Muscle of leg (tissue), 16 donors: Measurements from ENCODE around the gene PLA2G2F. TPM values are rescaled to one million over a fixed set of nuclear protein-coding genes. Genes with fewer than 3 reads are reported as not detected.
A peak's percentile ranks its signal among the peaks of the same experiment; 100 is the strongest.

Source experiments
- DNase-seq: peaks from one replicate; pipeline ENCODE4 v3.0.0; 2013
- H3K27ac ChIP-seq: one replicate; pipeline ENCODE4 v1.5.1; 2013; ENCODE audit warnings: mild to moderate bottlenecking, low read length, control low read depth
- H3K27me3 ChIP-seq: one replicate; pipeline ENCODE4 v1.6.1; 2013; ENCODE audit warnings: low read length; ENCODE audit not compliant: control insufficient read depth, insufficient read depth
- H3K36me3 ChIP-seq: one replicate; pipeline ENCODE4 v1.6.1; 2013; ENCODE audit warnings: low read length; ENCODE audit not compliant: control insufficient read depth, insufficient read depth
- H3K4me1 ChIP-seq: one replicate; pipeline ENCODE4 v1.6.1; 2013; ENCODE audit warnings: low read length; ENCODE audit not compliant: control insufficient read depth, insufficient read depth
- H3K4me3 ChIP-seq: one replicate; pipeline ENCODE4 v1.5.1; 2013; ENCODE audit warnings: low read length, control low read depth
- H3K9me3 ChIP-seq: replicated peaks from 2 replicates; pipeline ENCODE4 v1.6.1; 2013; ENCODE audit warnings: low read depth, low read length; ENCODE audit not compliant: control insufficient read depth
- WGBS: methylation state at CpG from one replicate; pipeline ENCODE4 v1.1.5; 2013; ENCODE audit warnings: missing lambda C conversion rate; ENCODE audit not compliant: insufficient coverage; 5-methylcytosine and 5-hydroxymethylcytosine counted together
- long read RNA-seq, 11 donors: transcript quantifications; one replicate each; lab custom pipeline, GENCODE V29; 2026
- polyA plus RNA-seq, 8 donors: library from polyadenylated mRNA; unstranded; fragments of 120-200 nt; gene quantifications; one replicate each; pipeline versions ENCODE4 v1.2.1 to v1.2.3, GENCODE V29; 2013; ENCODE audit warnings: inconsistent platforms in 1 of 8, low replicate concordance in 1 of 8; ENCODE audit not compliant: insufficient read length in 8 of 8, insufficient read depth in 1 of 8
- total RNA-seq: library from RNA; stranded (reverse); fragments of 120-200 nt; gene quantifications from one replicate; pipeline ENCODE4 v1.2.4, GENCODE V29; 2013

Gene PLA2G2F, protein sequence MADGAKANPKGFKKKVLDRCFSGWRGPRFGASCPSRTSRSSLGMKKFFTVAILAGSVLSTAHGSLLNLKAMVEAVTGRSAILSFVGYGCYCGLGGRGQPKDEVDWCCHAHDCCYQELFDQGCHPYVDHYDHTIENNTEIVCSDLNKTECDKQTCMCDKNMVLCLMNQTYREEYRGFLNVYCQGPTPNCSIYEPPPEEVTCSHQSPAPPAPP
- total RNA-seq, result not detected
- polyA plus RNA-seq, result not detected
- long read RNA-seq, donor 1, result 0 reads
- long read RNA-seq, donor 2, result 0 reads
- long read RNA-seq, donor 3, result 0 reads
- long read RNA-seq, donor 4, result 0 reads
- long read RNA-seq, donor 5, result 0 reads
- long read RNA-seq, donor 6, result 0 reads
- long read RNA-seq, donor 7, result 0 reads
- long read RNA-seq, donor 8, result 0 reads
- long read RNA-seq, donor 9, result 0 reads
- long read RNA-seq, donor 10, result 0 reads
- long read RNA-seq, donor 11, result 0 reads

DNA sequence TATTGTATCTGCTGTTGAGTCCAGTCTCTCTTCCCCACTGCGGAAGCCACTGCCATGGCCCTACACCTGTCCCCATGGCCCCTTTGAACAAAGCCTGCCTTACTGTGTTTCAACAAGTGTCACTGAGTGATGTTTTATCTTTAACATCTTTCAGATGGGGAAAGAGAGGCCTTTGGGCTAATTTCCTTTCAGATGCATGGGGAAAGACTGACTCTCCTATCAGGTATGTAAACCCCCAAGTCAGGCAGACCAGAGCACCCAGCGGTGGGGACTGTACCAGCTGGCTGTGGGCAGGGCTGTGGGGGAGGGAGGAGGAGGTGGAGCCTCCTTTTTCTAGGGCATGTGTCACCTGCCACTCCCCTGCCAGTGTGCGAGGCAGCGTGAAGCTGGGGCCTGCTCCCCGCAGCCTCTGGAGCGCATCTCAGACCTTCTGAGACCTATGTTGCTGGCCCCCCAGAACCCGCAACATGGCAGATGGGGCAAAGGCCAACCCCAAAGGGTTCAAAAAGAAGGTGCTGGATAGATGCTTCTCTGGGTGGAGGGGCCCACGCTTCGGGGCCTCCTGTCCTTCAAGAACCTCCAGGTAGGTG is at the start of gene PLA2G2F:
TSS of gene PLA2G2F (plus strand) at position 363 of the 590 bp plus-strand sequence. CDS start at position 468, 105 bp downstream.
- 97% methylated on average over 7 of the region's 9 CpGs for WGBS
- Histone ChIP-seq H3K4me3 (no peak within 1 kb of the TSS), H3K36me3 (no peaks in the 10 kb centered on the region), H3K27ac (no peak within 1 kb of the TSS), H3K27me3 (peaks cover 2% of the 10 kb centered on the region), H3K9me3 (no peaks in the 10 kb centered on the region), H3K4me1 (no peaks in the 10 kb centered on the region)
- DNase-seq, result no peak

GRCh38 chr1:20089328-20090077 is 49.6 kb upstream of the PLA2G2F start:
- no peaks in the 10 kb centered on the region for H3K9me3 ChIP-seq
- DNase-seq, result no peak
- H3K36me3 ChIP-seq, result no peaks in the 10 kb centered on the region
- peaks cover 6% of the 10 kb centered on the region for H3K27me3 ChIP-seq
- peaks cover 4% of the 10 kb centered on the region for H3K4me1 ChIP-seq
- H3K27ac ChIP-seq, result no peak overlapping the region
- 88% methylated on average over 11 of the region's 19 CpGs for WGBS
- H3K4me3 ChIP-seq, result no peak overlapping the region

DNA sequence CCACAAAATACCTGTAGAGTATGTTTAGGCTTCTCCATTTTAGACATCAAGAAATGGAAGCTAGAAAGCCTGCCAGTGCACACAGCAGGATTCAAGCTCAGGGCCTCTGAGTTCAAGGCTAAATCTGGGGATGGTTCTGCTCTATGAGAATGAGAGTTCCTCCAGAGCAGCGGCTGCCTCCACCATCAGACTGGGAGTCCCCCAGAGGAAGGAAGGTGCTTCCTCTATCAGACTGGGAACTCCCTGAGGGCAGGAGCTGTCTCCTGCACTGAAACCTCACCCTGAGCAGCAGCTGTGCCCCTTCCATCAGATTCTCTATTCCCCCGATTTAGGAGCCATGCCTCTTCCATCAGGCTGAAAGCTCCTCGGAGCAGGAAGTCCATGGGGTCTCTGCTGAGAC is 49.0 kb upstream of the PLA2G2F start:
- DNase-seq, result no peak
- H3K4me1 ChIP-seq, result peaks cover 4% of the 10 kb centered on the region
- 70% methylated on average over 3 of the region's 3 CpGs for WGBS
- no peak overlapping the region for H3K4me3 ChIP-seq
- no peak overlapping the region for H3K27ac ChIP-seq
- H3K27me3 ChIP-seq, result peaks cover 6% of the 10 kb centered on the region
- H3K9me3 ChIP-seq, result no peaks in the 10 kb centered on the region
- H3K36me3 ChIP-seq, result no peaks in the 10 kb centered on the region

DNA sequence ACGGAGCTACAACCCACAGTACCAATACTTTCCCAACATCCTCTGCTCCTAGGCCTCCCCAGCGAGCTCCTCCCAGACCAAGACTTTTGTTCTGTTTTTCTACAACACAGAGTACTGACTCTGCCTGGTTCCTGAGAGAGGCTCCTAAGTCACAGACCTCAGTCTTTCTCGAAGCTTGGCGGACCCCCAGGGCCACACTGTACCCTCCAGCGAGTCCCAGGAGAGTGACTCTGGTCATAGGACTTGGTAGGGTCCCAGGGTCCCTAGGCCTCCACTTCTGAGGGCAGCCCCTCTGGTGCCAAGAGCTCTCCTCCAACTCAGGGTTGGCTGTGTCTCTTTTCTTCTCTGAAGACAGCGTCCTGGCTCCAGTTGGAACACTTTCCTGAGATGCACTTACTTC is 48.5 kb upstream of the PLA2G2F start:
- peaks cover 4% of the 10 kb centered on the region for H3K4me1 ChIP-seq
- peaks cover 6% of the 10 kb centered on the region for H3K27me3 ChIP-seq
- H3K4me3 ChIP-seq, result no peak overlapping the region
- no peaks in the 10 kb centered on the region for H3K9me3 ChIP-seq
- 85% methylated on average over 3 of the region's 6 CpGs for WGBS
- no peaks in the 10 kb centered on the region for H3K36me3 ChIP-seq
- H3K27ac ChIP-seq, result no peak overlapping the region
- DNase-seq, result no peak

- Histone ChIP-seq H3K27me3 (peaks cover 6% of the 10 kb centered on the region), H3K27ac (no peak overlapping the region), H3K36me3 (no peaks in the 10 kb centered on the region), H3K4me1 (peaks cover 4% of the 10 kb centered on the region), H3K9me3 (no peaks in the 10 kb centered on the region), H3K4me3 (no peak overlapping the region)
- no peak for DNase-seq
- 88% methylated on average over 3 of the region's 5 CpGs for WGBS
Observed at GRCh38 chr1:20093303-20093702, 45.8 kb upstream of the PLA2G2F start.

GRCh38 chr1:20093940-20094391 is 45.2 kb upstream of the PLA2G2F start:
- Histone ChIP-seq H3K4me1 (peaks cover 4% of the 10 kb centered on the region), H3K27me3 (peaks cover 8% of the 10 kb centered on the region), H3K36me3 (no peaks in the 10 kb centered on the region), H3K4me3 (no peak overlapping the region), H3K9me3 (no peaks in the 10 kb centered on the region), H3K27ac (no peak overlapping the region)
- peak; percentile 71 for DNase-seq
- 72% methylated on average over 4 of the region's 5 CpGs for WGBS

DNA sequence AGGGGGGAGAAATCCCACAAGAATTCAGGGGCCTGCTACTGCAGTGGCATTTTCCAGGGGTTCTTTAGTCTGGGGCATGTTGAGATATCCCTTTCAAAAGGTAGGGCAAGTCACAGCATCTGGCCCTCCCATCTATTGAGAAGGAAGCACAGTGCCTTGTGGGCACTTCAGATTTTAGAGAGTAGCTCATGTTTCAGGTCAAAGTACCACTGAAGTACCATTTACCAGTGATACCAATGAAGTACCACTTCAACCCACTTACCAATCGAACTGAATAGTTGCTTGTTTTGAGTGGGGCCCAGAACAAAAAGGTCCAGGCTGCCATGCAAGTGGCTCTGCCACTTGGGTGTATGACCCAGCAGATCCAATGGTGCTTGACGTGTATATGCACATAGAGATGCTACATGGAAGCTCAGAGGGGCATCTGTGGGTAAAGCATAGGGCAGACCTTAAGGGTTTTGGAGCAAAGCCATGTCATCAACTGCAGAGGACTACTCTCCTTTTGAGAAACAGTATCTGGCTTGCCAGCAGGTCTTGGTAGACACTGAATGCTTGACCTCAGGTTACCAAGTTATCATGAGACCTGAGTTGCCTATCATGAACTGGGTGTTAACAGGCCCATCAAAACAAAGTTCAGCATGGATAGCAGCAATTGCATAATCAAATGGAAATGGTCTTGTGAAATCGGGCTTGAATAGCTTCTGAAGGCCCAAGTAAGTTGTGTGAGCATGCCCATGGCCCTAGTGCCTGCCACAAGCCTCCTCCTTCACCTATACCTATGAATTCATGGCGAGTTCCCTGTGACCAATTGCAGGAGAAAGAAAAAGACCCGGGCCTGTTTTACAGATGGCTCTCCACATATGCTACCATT is 43.3 kb upstream of the PLA2G2F start:
- peaks cover 6% of the 10 kb centered on the region for H3K27me3 ChIP-seq
- 75% methylated on average over 4 of the region's 5 CpGs for WGBS
- no peak for DNase-seq
- no peaks in the 10 kb centered on the region for H3K9me3 ChIP-seq
- H3K27ac ChIP-seq, result no peak overlapping the region
- H3K4me3 ChIP-seq, result no peak overlapping the region
- H3K4me1 ChIP-seq, result peaks cover 4% of the 10 kb centered on the region
- H3K36me3 ChIP-seq, result no peaks in the 10 kb centered on the region

- peaks cover 4% of the 10 kb centered on the region for H3K4me1 ChIP-seq
- DNase-seq, result no peak
- 95% methylated on average over 5 of the region's 7 CpGs for WGBS
- H3K27me3 ChIP-seq, result peaks cover 8% of the 10 kb centered on the region
- H3K36me3 ChIP-seq, result no peaks in the 10 kb centered on the region
- H3K4me3 ChIP-seq, result no peak overlapping the region
- H3K27ac ChIP-seq, result no peak overlapping the region
- no peaks in the 10 kb centered on the region for H3K9me3 ChIP-seq
Observed at GRCh38 chr1:20096840-20097447, 42.2 kb upstream of the PLA2G2F start.

DNA sequence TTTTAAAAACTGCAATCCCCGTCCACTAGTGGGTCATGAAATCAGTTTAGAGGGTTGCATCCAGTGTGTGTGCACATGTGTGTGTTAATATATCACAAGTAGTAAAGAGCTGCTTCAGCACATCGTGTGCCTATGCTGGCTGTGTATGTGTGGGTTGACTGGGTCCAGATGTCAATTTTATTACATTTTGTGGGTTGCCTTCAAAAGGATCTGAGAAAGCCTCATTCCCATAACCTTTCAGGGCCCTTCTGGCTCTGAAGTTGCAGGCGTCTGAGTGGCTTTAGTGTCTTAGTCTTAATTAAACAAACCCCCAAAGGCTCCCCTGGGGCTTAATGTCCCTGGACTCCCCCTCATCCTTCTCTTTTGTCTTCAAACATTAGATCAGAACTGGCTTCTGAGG is 39.6 kb upstream of the PLA2G2F start:
- Histone ChIP-seq H3K27ac (no peak overlapping the region), H3K4me3 (no peak overlapping the region), H3K9me3 (no peaks in the 10 kb centered on the region), H3K4me1 (no peaks in the 10 kb centered on the region), H3K27me3 (peaks cover 5% of the 10 kb centered on the region), H3K36me3 (no peaks in the 10 kb centered on the region)
- no CpG with 5 or more reads among the region's 3 CpGs for WGBS
- no peak for DNase-seq
